B cell (primary cell): ENCODE measurements around the gene DDX20. TPM values are rescaled to one million over a fixed set of nuclear protein-coding genes. Genes with fewer than 3 reads are reported as not detected.

Experiments
- ATAC-seq: fragments of 200-7000 bp; cut with Tn5 transposase; one replicate; pipeline ENCODE4 v1.10.0; 2021; ENCODE audit warnings: low read depth, mild to moderate bottlenecking, moderate number of reproducible peaks, moderate library complexity
- CTCF ChIA-PET: fragments of 350-600 bp; sonication (Branson Sonifier 250); formaldehyde crosslinking; loops from one replicate; lab custom pipeline; 2021; ENCODE audit warnings: antibody characterized with exemption, inconsistent platforms; lab: Charles Lee
- POLR2A ChIA-PET: fragments of 350-600 bp; sonication (Branson Sonifier 250); formaldehyde crosslinking; loops from one replicate; lab custom pipeline; 2021; ENCODE audit warnings: antibody characterized with exemption; lab: Charles Lee
- DNase-seq: peaks from one replicate; pipeline ENCODE4 v3.0.0; 2013
- H2AFZ ChIP-seq: 2 replicates; pipeline ENCODE4 v1.6.1; 2012; ENCODE audit warnings: mild to moderate bottlenecking, low read depth, low read length; ENCODE audit not compliant: insufficient read depth, poor library complexity, severe bottlenecking
- H3K27ac ChIP-seq, 2 donors: 1 replicate in 1 of 2; 2 replicates in 1 of 2; pipeline ENCODE4 v1.5.1; 2012 to 2013; ENCODE audit warnings: low read length in 2 of 2, mild to moderate bottlenecking in 2 of 2, moderate library complexity in 1 of 2
- H3K27me3 ChIP-seq, 4 experiments: fragments of 200-600 bp in 1 of 4; sonication (generic) in 1 of 4; replicated peaks in 1 of 4; 1 replicate in 2 of 4; 2 replicates in 2 of 4; pipeline versions ENCODE4 v1.6.1 to v1.7.0; 2013 to 2016; ENCODE audit warnings: low read length in 3 of 4, mild to moderate bottlenecking in 2 of 4, mixed read lengths in 1 of 4, moderate library complexity in 1 of 4; ENCODE audit not compliant: insufficient read depth in 4 of 4, control insufficient read depth in 3 of 4; ENCODE audit errors: control extremely low read depth in 1 of 4
- H3K36me3 ChIP-seq, 2 experiments: replicated peaks in 1 of 2; 1 replicate in 1 of 2; 2 replicates in 1 of 2; pipeline versions ENCODE4 v1.6.1 to v1.7.1; 2013; ENCODE audit warnings: low read length in 1 of 2; ENCODE audit not compliant: insufficient read depth in 2 of 2, control insufficient read depth in 1 of 2; ENCODE audit errors: control extremely low read depth in 1 of 2, extremely low read depth in 1 of 2
- H3K4me1 ChIP-seq, 2 donors: fragments of 200-600 bp in 1 of 2; sonication (generic) in 1 of 2; 1 replicate in 1 of 2; 2 replicates in 1 of 2; pipeline versions ENCODE4 v1.5.1 to v1.6.1; 2013 to 2017; ENCODE audit warnings: low read length in 2 of 2; ENCODE audit not compliant: control insufficient read depth in 2 of 2, insufficient read depth in 2 of 2
- H3K4me2 ChIP-seq: replicated peaks from 2 replicates; pipeline ENCODE3; 2012; ENCODE audit warnings: mild to moderate bottlenecking, low read depth, low read length; ENCODE audit not compliant: poor library complexity, severe bottlenecking
- H3K4me3 ChIP-seq, 5 experiments: fragments of 200-600 bp in 1 of 5; sonication (generic) in 1 of 5; 1 replicate in 3 of 5; 2 replicates in 2 of 5; pipeline versions ENCODE4 v1.5.1 to v1.7.0; 2011 to 2016; ENCODE audit warnings: low read length in 4 of 5, mild to moderate bottlenecking in 4 of 5, low read depth in 2 of 5, control low read depth in 1 of 5, moderate library complexity in 1 of 5; ENCODE audit not compliant: insufficient read depth in 1 of 5; ENCODE audit errors: control extremely low read depth in 1 of 5, extremely low read depth in 1 of 5
- H3K79me2 ChIP-seq: fragments of 200-600 bp; sonication (generic); one replicate; pipeline ENCODE4 v1.6.0; 2016; ENCODE audit warnings: low read length; ENCODE audit not compliant: control insufficient read depth, insufficient read depth
- H3K9ac ChIP-seq: fragments of 200-600 bp; sonication (generic); 2 replicates; pipeline ENCODE4 v1.6.1; 2017; ENCODE audit warnings: mild to moderate bottlenecking, low read length, moderate library complexity
- H3K9me3 ChIP-seq, 3 donors: one replicate each; pipeline versions ENCODE4 v1.6.1 to v1.7.1; 2013; ENCODE audit warnings: low read length in 2 of 3; ENCODE audit not compliant: control insufficient read depth in 2 of 3, insufficient read depth in 1 of 3; ENCODE audit errors: control extremely low read depth in 1 of 3
- H4K20me1 ChIP-seq: 2 replicates; pipeline ENCODE4 v1.6.0; 2012; ENCODE audit warnings: mild to moderate bottlenecking, low read length; ENCODE audit not compliant: insufficient read depth, control insufficient read depth, poor library complexity, severe bottlenecking
- H3K27ac Mint-ChIP-seq: one replicate; pipeline ENCODE4 v1.8.0; 2021; ENCODE audit warnings: mixed read lengths
- H3K27me3 Mint-ChIP-seq: one replicate; pipeline ENCODE4 v1.8.0; 2021; ENCODE audit warnings: mixed read lengths
- H3K4me1 Mint-ChIP-seq: one replicate; pipeline ENCODE4 v1.8.0; 2021; ENCODE audit warnings: mixed read lengths
- H3K4me3 Mint-ChIP-seq: one replicate; pipeline ENCODE4 v1.8.0; 2021; ENCODE audit warnings: mixed read lengths
- H3K9me3 Mint-ChIP-seq: one replicate; pipeline ENCODE4 v1.8.0; 2022; ENCODE audit warnings: mixed read lengths; ENCODE audit not compliant: insufficient read depth
- EZH2 ChIP-seq: IDR thresholded peaks from 2 replicates; pipeline ENCODE4 v1.6.1; 2012; ENCODE audit warnings: borderline replicate concordance, low read depth, mild to moderate bottlenecking, moderate library complexity, low read length; ENCODE audit not compliant: insufficient read depth, poor library complexity, severe bottlenecking
- WGBS: methylation state at CpG from one replicate; pipeline ENCODE4 v1.1.5; 2013; ENCODE audit warnings: missing lambda C conversion rate; ENCODE audit not compliant: insufficient coverage; 5-methylcytosine and 5-hydroxymethylcytosine counted together
- intact Hi-C: fragments of 100-400 bp; cut with micrococcal nuclease; formaldehyde crosslinking; loops from one replicate; pipeline ENCODE4 v1.10.0; 2022
- polyA plus RNA-seq: library from polyadenylated mRNA; depleted of rRNA; stranded (reverse); fragments of >200 nt; gene quantifications from 2 replicates; pipeline ENCODE4 v1.2.3, GENCODE V29; 2012
- small RNA-seq: library from RNA; depleted of rRNA; stranded (forward); fragments of <200 nt; gene quantifications from one replicate; pipeline ENCODE3, GENCODE V24; 2012; ENCODE audit warnings: low replicate concordance, low read depth; ENCODE audit not compliant: insufficient read length
- total RNA-seq, 2 donors: library from RNA; stranded (reverse); fragments of 120-200 nt in 1 of 2; gene quantifications; 1 replicate in 1 of 2; 2 replicates in 1 of 2; pipeline versions ENCODE4 v1.2.3 to v1.2.4, GENCODE V29; 2013 to 2022
- TF ChIP-seq, protein P1 (sequence below): fragments of 200-600 bp; IDR thresholded peaks from one replicate; pipeline ENCODE4 v1.8.0; 2022; ENCODE audit warnings: antibody characterized with exemption, mild to moderate bottlenecking

Gene DDX20
- total and polyA plus RNA-seq, 2 donors (not counting 1 experiment from before 2014, with no cell fraction given) = 5.7 to 24.6 TPM

- no peak for ATAC-seq
- Mint-ChIP-seq H3K4me1 (peaks cover 21% of the 10 kb centered on the region), H3K27me3 (peaks cover 3% of the 10 kb centered on the region), H3K4me3 (no peak overlapping the region), H3K9me3 (no peaks in the 10 kb centered on the region), H3K27ac (no peak overlapping the region)
- no peak for DNase-seq
- WGBS = 93% methylated on average over 3 of the region's 3 CpGs
- no peaks in the 10 kb centered on the region for H4K20me1 ChIP-seq
- H3K27ac ChIP-seq = no peak overlapping the region
- peaks cover 0 to 5% (median 0%) of the 10 kb centered on the region in 4 experiments for H3K27me3 ChIP-seq
- intact Hi-C loops = no loop called here
- H3K36me3 ChIP-seq = no peaks in the 10 kb centered on the region
- CTCF ChIA-PET = no interaction called here
- no peak overlapping the region for H3K4me3 ChIP-seq
- no peak overlapping the region for H3K9ac ChIP-seq
- no peaks in the 10 kb centered on the region for H3K79me2 ChIP-seq
- no peak overlapping the region for H2AFZ ChIP-seq
- peaks cover 17 to 29% of the 10 kb centered on the region in 2 donors for H3K4me1 ChIP-seq
- H3K4me2 ChIP-seq = no peak overlapping the region
- TF ChIP-seq, protein P1, sequence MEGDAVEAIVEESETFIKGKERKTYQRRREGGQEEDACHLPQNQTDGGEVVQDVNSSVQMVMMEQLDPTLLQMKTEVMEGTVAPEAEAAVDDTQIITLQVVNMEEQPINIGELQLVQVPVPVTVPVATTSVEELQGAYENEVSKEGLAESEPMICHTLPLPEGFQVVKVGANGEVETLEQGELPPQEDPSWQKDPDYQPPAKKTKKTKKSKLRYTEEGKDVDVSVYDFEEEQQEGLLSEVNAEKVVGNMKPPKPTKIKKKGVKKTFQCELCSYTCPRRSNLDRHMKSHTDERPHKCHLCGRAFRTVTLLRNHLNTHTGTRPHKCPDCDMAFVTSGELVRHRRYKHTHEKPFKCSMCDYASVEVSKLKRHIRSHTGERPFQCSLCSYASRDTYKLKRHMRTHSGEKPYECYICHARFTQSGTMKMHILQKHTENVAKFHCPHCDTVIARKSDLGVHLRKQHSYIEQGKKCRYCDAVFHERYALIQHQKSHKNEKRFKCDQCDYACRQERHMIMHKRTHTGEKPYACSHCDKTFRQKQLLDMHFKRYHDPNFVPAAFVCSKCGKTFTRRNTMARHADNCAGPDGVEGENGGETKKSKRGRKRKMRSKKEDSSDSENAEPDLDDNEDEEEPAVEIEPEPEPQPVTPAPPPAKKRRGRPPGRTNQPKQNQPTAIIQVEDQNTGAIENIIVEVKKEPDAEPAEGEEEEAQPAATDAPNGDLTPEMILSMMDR = no peak
- no peak for TF ChIP-seq EZH2
- no peaks in the 10 kb centered on the region for H3K9me3 ChIP-seq
- POLR2A ChIA-PET = no interaction called here
Measured at GRCh38 chr1:111814642-111815041, 58.9 kb downstream of the DDX20 start.

Small RNA genes lying within 50 kb of the gene (small RNA-seq; reads per million reads assigned to genes)
- gene INKA2 = not detected

Other genes with a start within 250 kb of the DDX20 start
- gene RAP1A, start 136.1 kb upstream of the DDX20 start, total RNA-seq = 74.6 and 75.3 TPM in 2 replicates
- 32.6 and 39.8 TPM in 2 replicates for gene RAP1A, start 136.1 kb upstream of the DDX20 start, polyA plus RNA-seq
- 6.4 and 6.5 TPM in 2 replicates for gene INKA2, start 16.5 kb upstream of the DDX20 start, total RNA-seq
- 0.67 and 1.5 TPM in 2 replicates for gene INKA2, start 16.5 kb upstream of the DDX20 start, polyA plus RNA-seq
- gene KCND3, start 233.8 kb downstream of the DDX20 start, total RNA-seq = not detected in 2 replicates
- gene KCND3, start 233.8 kb downstream of the DDX20 start, polyA plus RNA-seq = 0.03 and 0.07 TPM in 2 replicates